Transverse colon (tissue), 4 donors: ENCODE data around the gene DCT. TPM values are rescaled to one million over a fixed set of nuclear protein-coding genes. Genes with fewer than 3 reads are reported as not detected.
"Not testable (repeated sequence)": the region's sequence is repeated elsewhere in the genome, so short reads cannot be mapped to it uniquely, and the experiment has no call there.

ENCODE experiments used
- DNase-seq: peaks from one replicate; pipeline ENCODE4 v3.0.0-alpha.2; 2019
- H3K27ac ChIP-seq, 4 donors: fragments of 200-600 bp; sonication (generic); 2 replicates each; pipeline ENCODE4 v1.5.1; 2016 to 2018; ENCODE audit warnings: inconsistent platforms in 4 of 4
- H3K27me3 ChIP-seq: fragments of 200-600 bp; sonication (generic); 2 replicates; pipeline ENCODE4 v1.5.1; 2017; ENCODE audit warnings: inconsistent platforms
- H3K36me3 ChIP-seq, 4 donors: fragments of 200-600 bp; sonication (generic); 2 replicates each; pipeline ENCODE4 v1.5.1; 2017 to 2019; ENCODE audit warnings: inconsistent platforms in 4 of 4
- H3K4me1 ChIP-seq, 4 donors: fragments of 200-600 bp; sonication (generic); 2 replicates each; pipeline ENCODE4 v1.5.1; 2017 to 2020; ENCODE audit warnings: inconsistent platforms in 4 of 4
- H3K4me3 ChIP-seq, 4 donors: fragments of 200-600 bp; sonication (generic); 1 replicate in 1 of 4; 2 replicates in 3 of 4; pipeline versions ENCODE4 v1.5.1 to v1.6.1; 2017 to 2019; ENCODE audit warnings: inconsistent platforms in 4 of 4
- H3K9me3 ChIP-seq, 2 donors: fragments of 200-600 bp; sonication (generic); 2 replicates each; pipeline ENCODE4 v1.5.1; 2017 to 2019; ENCODE audit warnings: inconsistent platforms in 2 of 2
- EP300 ChIP-seq: sonication (generic); formaldehyde crosslinking; IDR thresholded peaks from one replicate; pipeline ENCODE4 v1.6.1; 2017; ENCODE audit warnings: antibody characterized with exemption, low read depth
- POLR2A ChIP-seq: fragments of 450-650 bp; IDR thresholded peaks from one replicate; pipeline ENCODE4 v1.6.1; 2016; ENCODE audit warnings: antibody characterized with exemption, mild to moderate bottlenecking, moderate library complexity
- POLR2AphosphoS5 ChIP-seq, 3 donors: sonication (generic); formaldehyde crosslinking; IDR thresholded peaks; one replicate each; pipeline ENCODE4 v1.6.1; 2016; ENCODE audit warnings: antibody characterized with exemption in 3 of 3
- WGBS, 2 donors: methylation state at CpG; one replicate each; pipeline ENCODE4 v1.1.5; 2018; ENCODE audit warnings: low coverage in 1 of 2; 5-methylcytosine and 5-hydroxymethylcytosine counted together
- in situ Hi-C, 4 donors: fragments of 200-750 bp; cut with MboI; loops; one replicate each; pipeline versions ENCODE4 v1.15.0 to v1.15.1; 2017; ENCODE audit warnings: low sequenced_read_pairs in 3 of 4, low pct_ligation_motif_present in 1 of 4, low pct_unique_long_range_greater_than_20kb in 1 of 4
- intact Hi-C: fragments of 100-400 bp; cut with DNase I; formaldehyde crosslinking; loops from one replicate; pipeline ENCODE4 v1.15.1; 2023; ENCODE audit warnings: low total_unique reads
- total RNA-seq, 4 donors: library from RNA; depleted of rRNA; stranded (reverse); fragments of >200 nt; gene quantifications; one replicate each; pipeline ENCODE4 v1.1.0, GENCODE V29; 2016
- TF ChIP-seq, protein P1 (sequence below), 5 experiments: fragments of 200-600 bp in 3 of 5; fragments of 450-650 bp in 2 of 5; sonication (generic) in 3 of 5; IDR thresholded peaks; 1 replicate in 2 of 5; 2 replicates in 3 of 5; pipeline ENCODE4 v1.5.1; 2016 to 2017; ENCODE audit warnings: antibody characterized with exemption in 5 of 5, inconsistent platforms in 3 of 5, mild to moderate bottlenecking in 2 of 5, moderate library complexity in 1 of 5

DCT gene
- not detected for total RNA-seq

DNA sequence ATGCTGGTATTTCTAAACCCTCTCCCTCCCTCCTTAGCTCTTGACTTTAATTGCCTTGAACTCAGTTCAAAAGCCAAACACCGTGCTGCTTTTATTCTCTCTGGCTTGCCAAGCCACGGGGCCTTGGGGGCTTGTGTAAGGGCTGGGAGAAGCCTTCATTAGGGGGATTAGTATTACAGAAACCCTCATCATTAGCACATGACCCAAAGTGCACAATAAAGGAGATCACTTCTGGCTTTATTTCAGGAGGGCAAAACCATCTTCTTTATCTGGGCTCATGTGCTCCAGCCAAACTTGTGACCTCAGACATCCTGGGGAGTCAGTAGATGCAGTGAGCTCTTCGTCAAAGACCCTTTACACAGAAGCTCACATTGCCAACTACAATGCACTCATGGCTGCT lies at the start of gene DCT:
TSS of gene DCT (minus strand) at position 67 of the 400 bp plus-strand sequence. CDS start 427 bp downstream, outside the sequence.
- no peaks in the 10 kb centered on the region for H3K9me3 ChIP-seq
- TF ChIP-seq, protein P1, sequence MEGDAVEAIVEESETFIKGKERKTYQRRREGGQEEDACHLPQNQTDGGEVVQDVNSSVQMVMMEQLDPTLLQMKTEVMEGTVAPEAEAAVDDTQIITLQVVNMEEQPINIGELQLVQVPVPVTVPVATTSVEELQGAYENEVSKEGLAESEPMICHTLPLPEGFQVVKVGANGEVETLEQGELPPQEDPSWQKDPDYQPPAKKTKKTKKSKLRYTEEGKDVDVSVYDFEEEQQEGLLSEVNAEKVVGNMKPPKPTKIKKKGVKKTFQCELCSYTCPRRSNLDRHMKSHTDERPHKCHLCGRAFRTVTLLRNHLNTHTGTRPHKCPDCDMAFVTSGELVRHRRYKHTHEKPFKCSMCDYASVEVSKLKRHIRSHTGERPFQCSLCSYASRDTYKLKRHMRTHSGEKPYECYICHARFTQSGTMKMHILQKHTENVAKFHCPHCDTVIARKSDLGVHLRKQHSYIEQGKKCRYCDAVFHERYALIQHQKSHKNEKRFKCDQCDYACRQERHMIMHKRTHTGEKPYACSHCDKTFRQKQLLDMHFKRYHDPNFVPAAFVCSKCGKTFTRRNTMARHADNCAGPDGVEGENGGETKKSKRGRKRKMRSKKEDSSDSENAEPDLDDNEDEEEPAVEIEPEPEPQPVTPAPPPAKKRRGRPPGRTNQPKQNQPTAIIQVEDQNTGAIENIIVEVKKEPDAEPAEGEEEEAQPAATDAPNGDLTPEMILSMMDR (IDR thresholded peaks at IDR 0.05) = no peak
- TF ChIP-seq POLR2A (no peak), POLR2AphosphoS5 (IDR thresholded peaks at IDR 0.05) (no peak), EP300 (no peak)
- intact Hi-C loops = no loop called here
- WGBS, 2 donors = 40% methylated on average over 3 of the region's 3 CpGs; no CpG with 5 or more reads in 1 of the 2 donors
- no peaks in the 10 kb centered on the region for H3K36me3 ChIP-seq
- H3K27ac ChIP-seq = no peak within 1 kb of the TSS
- H3K27me3 ChIP-seq = no peaks in the 10 kb centered on the region
- DNase-seq = no peak
- H3K4me1 ChIP-seq = no peaks in the 10 kb centered on the region
- in situ Hi-C loops = no loop called here
- no peak within 1 kb of the TSS for H3K4me3 ChIP-seq

DNA sequence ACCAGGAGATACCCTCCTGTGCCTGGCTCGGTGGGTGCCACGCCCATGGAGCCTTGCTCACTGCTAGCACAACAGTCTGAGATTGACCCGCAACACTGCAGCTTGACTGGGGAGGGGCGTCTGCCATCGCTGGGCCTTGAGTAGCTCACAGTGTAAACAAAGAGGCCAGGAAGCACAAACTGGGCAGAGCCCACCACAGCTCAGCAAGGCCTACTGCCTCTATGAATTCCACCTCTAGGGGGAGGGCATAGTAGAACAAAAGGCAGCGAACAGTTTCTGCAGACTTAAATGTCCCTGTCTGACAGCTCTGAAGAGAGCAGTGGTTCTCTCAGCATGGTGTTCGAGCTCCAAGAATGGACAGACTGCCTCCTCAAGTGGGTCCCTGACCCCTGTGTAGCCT lies 47.5 kb upstream of the DCT start:
- H3K27me3 ChIP-seq, H3K9me3 ChIP-seq, H3K4me3 ChIP-seq, intact Hi-C loops, H3K4me1 ChIP-seq, H3K27ac ChIP-seq, H3K36me3 ChIP-seq, DNase-seq, in situ Hi-C loops: not testable (repeated sequence)
- WGBS, 2 donors = 62 to 80% methylated on average over 2 to 7 of the region's 7 CpGs

DNA sequence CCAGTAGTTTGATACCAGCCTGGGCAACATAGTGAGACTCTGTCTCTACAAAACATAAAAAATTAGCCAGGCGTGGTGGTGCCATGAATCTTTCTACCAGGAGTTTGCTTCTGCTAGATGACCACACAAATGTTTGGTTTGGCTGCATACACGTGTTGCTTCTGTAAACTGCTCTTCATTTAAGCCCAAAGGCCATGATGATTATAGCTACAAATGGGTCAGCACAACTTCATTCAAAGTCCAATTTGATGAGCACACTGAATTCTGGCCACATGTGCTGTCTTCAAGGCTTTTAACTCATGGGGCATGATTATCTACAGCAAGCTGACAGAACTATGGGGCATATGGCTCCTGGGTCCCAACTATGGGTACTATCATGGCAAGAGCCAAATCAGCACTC lies 46.3 kb upstream of the DCT start:
- in situ Hi-C loops = no loop called here
- 60 to 81% methylated on average over 1 to 2 of the region's 2 CpGs for WGBS, 2 donors
- TF ChIP-seq, protein P1 (IDR thresholded peaks at IDR 0.05) = no peak
- TF ChIP-seq EP300 (no peak), POLR2AphosphoS5 (IDR thresholded peaks at IDR 0.05) (no peak), POLR2A (no peak)
- H3K9me3 ChIP-seq = no peaks in the 10 kb centered on the region
- no peak overlapping the region for H3K4me3 ChIP-seq
- no peaks in the 10 kb centered on the region for H3K36me3 ChIP-seq
- no peak for DNase-seq
- no peaks in the 10 kb centered on the region for H3K4me1 ChIP-seq
- intact Hi-C loops = no loop called here
- H3K27ac ChIP-seq = no peak overlapping the region
- no peaks in the 10 kb centered on the region for H3K27me3 ChIP-seq

DNA sequence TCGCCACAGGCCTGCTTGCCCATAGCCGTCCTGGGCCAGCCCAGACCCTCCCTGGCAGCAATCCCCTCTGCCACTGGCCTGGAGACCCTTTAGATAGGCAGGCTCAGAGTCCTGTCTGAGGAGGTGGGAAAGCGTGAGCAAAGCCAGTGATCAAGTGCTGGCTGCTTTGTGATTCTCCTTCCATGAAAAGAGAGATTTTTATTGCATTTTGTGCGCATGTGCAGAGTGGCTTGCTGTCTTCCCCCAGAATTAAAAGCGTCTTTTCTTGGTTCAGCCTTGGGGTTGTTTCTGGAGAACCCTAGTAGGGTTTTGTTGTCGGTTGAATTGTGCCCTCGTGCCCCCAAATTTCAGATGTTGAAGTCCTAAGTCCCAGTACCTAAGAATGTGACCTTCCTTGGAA lies 44.9 kb upstream of the DCT start:
- Histone ChIP-seq H3K9me3 (no peaks in the 10 kb centered on the region), H3K27me3 (no peaks in the 10 kb centered on the region), H3K4me3 (no peak overlapping the region), H3K36me3 (no peaks in the 10 kb centered on the region), H3K4me1 (no peaks in the 10 kb centered on the region), H3K27ac (no peak overlapping the region)
- in situ Hi-C loops = no loop called here
- DNase-seq = no peak
- 85% methylated on average over 4 to 7 of the region's 7 CpGs for WGBS, 2 donors
- intact Hi-C loops = no loop called here
- TF ChIP-seq EP300 (no peak), POLR2AphosphoS5 (IDR thresholded peaks at IDR 0.05) (no peak)

DNA sequence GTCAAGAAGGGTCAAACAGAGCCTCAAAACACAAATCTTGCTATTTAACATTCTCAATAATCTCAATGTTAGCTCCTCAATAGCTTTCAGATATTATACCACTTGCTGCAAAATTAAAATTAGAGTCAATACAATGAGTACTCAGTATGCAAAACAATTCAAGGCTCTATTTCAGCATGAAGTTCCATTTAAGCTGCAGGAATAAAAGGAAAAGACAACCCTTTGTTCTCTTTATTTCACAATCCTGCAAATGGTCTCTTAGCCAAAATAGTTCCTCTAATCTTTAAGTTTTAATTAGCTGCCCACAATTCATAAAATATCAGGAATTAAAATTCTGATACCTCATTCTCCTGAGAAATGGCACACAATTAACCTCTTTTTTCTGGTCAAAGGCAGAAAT lies 40.5 kb upstream of the DCT start:
- in situ Hi-C loops (no loop called here), intact Hi-C loops (no loop called here)
- Histone ChIP-seq H3K9me3 (no peaks in the 10 kb centered on the region), H3K4me1 (no peaks in the 10 kb centered on the region), H3K27me3 (no peaks in the 10 kb centered on the region), H3K36me3 (no peaks in the 10 kb centered on the region), H3K27ac (no peak overlapping the region), H3K4me3 (no peak overlapping the region)
- DNase-seq = no peak
- no peak for TF ChIP-seq POLR2AphosphoS5 (IDR thresholded peaks at IDR 0.05)

DNA sequence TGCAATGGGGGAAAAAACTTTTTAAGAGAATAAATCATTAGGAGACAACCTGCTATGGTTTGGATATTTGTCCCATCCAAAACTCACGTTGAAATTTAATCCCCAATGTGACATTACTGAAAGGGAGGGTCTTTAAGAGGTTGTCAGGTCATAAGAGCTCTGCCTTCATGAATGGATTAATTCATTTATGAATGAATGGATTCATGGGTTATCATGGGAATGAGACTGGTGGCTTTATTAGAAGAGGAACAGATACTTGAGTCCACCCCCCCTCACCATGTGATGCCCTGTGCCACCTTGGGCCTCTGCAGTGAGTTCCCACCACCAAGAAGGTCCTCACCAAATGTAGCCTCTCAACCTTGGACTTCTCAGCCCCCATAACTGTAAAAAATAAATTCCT lies 37.0 kb upstream of the DCT start:
- H3K4me1 ChIP-seq = no peaks in the 10 kb centered on the region
- TF ChIP-seq, protein P1 (IDR thresholded peaks at IDR 0.05) = no peak
- TF ChIP-seq EP300 (no peak), POLR2A (no peak), POLR2AphosphoS5 (IDR thresholded peaks at IDR 0.05) (no peak)
- 71 to 72% methylated on average over 1 of the region's 1 CpG for WGBS, 2 donors
- in situ Hi-C loops (no loop called here), intact Hi-C loops (no loop called here)
- H3K27ac ChIP-seq = no peak overlapping the region
- no peaks in the 10 kb centered on the region for H3K27me3 ChIP-seq
- no peaks in the 10 kb centered on the region for H3K36me3 ChIP-seq
- H3K9me3 ChIP-seq = no peaks in the 10 kb centered on the region
- no peak overlapping the region for H3K4me3 ChIP-seq
- no peak for DNase-seq
